ENCODE data around the gene SNX21. TPM values are rescaled to one million over a fixed set of nuclear protein-coding genes. Genes with fewer than 3 reads are reported as not detected.

SNX21 gene
- total RNA-seq, 1 donor from 2014 or later = 20.1 TPM

GRCh38 chr20:45841407-45842129, 8.0 kb downstream of the SNX21 start:
- TF ChIP-seq CTCF (conservative IDR thresholded peaks at IDR 0.05; ENCODE audit: low read depth, low read length) = no peak
- no peak for DNase-seq (ENCODE audit: low read depth)
- H3K4me3 ChIP-seq (ENCODE audit: low read depth, low read length) = no peak overlapping the region

DNA sequence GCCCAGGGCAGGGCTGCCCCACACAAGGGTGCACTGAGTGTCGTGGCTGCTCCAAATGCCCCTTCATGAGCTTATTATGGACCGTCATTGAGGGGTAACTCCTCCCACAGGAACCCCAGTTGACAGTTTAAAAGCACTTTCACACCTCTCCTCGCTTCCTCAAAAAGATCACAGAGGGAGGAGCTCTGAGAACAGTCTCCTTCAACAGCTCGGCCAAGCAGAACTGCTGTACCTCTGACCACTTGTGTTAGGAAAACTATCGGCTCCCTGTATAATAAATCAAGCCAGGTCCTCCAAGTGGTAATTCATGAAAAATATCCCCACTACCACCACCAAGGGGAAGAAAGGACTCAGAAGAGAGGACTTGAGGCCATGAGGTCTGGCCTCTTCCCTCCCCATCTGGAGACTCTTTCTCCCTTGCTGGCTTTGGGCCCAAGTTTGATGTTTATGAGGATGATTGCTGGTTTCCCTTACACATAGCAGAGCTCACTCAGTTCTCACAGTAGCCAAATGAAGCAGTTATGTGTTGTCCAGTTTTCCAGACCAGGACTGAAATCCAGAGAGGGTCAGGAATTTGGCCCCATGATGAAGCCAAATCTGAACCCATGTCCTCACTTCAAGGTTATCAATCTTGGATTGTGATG, 8.7 kb downstream of the SNX21 start:
- no peak for DNase-seq (ENCODE audit: low read depth)
- no peak for TF ChIP-seq CTCF (conservative IDR thresholded peaks at IDR 0.05; ENCODE audit: low read depth, low read length)
- H3K4me3 ChIP-seq (ENCODE audit: low read depth, low read length) = no peak overlapping the region

GRCh38 chr20:45843506-45843905, 9.9 kb downstream of the SNX21 start:
- no peak for TF ChIP-seq CTCF (conservative IDR thresholded peaks at IDR 0.05; ENCODE audit: low read depth, low read length)
- no peak overlapping the region for H3K4me3 ChIP-seq (ENCODE audit: low read depth, low read length)
- no peak for DNase-seq (ENCODE audit: low read depth)

DNA sequence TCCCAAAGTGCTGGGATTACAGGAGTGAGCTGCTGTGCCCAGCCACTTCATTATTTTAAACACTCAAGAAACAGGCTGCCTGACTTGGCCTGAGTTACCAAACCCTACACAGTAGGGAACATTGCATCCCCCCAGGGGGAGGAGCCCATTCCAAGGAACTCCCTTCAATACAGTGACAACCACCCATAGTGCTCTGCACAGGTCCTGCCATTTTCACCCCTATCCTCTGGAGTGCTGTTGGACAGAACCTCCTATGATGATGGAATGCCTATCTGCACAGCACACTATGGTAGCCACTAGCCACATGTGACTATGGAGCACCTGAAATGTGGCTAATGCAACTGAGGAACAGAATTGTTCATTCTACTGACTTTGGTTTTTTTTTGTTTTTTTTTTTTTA, 11.9 kb downstream of the SNX21 start:
- H3K4me3 ChIP-seq (ENCODE audit: low read depth, low read length) = no peak overlapping the region
- DNase-seq (ENCODE audit: low read depth) = no peak
- no peak for TF ChIP-seq CTCF (conservative IDR thresholded peaks at IDR 0.05; ENCODE audit: low read depth, low read length)

DNA sequence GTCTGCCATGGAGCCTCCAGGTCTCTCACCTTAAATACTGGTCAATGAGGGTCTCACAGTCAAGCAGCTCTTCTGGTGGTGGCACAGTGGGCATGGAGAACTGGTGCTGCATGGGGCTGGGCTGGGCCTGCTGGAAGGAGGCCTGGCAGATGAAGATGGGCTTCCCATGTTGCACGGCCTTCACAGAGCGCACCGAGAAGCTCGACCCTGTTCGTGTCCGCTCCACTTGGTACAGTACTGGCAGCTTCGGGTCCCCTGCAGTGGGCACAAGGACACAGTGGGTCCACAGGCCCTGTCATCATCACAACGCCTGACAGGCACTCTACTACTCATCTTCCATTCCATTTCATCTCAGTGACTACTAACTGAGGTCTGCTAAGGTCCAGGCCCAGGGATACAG, 14.8 kb downstream of the SNX21 start:
- no peak for TF ChIP-seq CTCF (conservative IDR thresholded peaks at IDR 0.05; ENCODE audit: low read depth, low read length)
- H3K4me3 ChIP-seq (ENCODE audit: low read depth, low read length) = no peak overlapping the region

GRCh38 chr20:45848969-45849582, 15.5 kb downstream of the SNX21 start:
- H3K4me3 ChIP-seq (ENCODE audit: low read depth, low read length) = no peak overlapping the region
- no peak for TF ChIP-seq CTCF (conservative IDR thresholded peaks at IDR 0.05; ENCODE audit: low read depth, low read length)
- no peak for DNase-seq (ENCODE audit: low read depth)

More for the DNA sequence above, 14.8 kb downstream of the SNX21 start:
- no peak for DNase-seq (ENCODE audit: low read depth)

Measured in epithelial cell of proximal tubule (primary cell).